Measurements from ENCODE around the gene WNT4. TPM values are rescaled to one million over a fixed set of nuclear protein-coding genes. Genes with fewer than 3 reads are reported as not detected.

Gene WNT4
- total RNA-seq, 4 donors from 2014 or later: 1.3 to 14.0 (median 11.5) TPM; not detected in 1

DNA sequence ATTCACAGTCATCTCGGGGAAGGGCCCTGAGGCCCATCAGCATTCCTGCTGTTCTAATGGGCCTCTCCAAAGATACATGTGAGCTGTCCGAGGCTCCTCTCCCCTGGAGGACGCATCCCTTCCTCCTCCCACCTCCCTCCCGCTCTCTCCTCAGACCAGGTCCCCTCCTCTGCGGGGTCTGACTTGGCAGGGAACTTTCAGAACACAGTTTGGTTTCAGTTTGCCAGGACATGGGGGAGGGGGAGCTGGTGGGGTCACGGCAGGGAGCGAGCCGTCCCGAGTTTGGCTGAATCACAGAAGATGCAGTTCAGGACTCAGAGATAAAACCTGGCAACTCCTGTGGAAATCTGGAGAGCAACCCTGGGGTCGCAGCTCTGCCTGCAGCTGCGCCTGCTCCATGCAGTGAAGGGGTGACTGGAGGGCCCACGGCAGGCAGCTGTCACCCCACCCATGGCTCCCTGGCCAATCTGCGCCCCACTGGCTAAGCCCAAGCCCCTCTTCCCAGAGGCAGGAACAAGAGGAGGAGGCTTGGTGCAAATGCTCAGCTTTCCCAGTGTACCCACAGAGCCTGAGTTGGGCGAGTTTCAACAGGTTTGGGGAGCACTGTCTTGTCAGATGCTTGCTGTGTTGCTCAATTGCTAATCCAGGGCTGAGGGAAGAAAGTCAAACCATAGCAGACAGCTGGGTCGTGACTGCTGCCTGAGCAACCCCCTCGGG, 5.7 kb downstream of the WNT4 start:
- Histone ChIP-seq H3K4me1 (peaks cover 2 to 19% of the 10 kb centered on the region in 2 donors), H3K4me3 (no peak overlapping the region), H3K27me3 (no peaks in the 10 kb centered on the region), H3K27ac (peak overlapping the region; percentile 70 to 73), H3K36me3 (no peaks in the 10 kb centered on the region), H3K9me3 (no peaks in the 10 kb centered on the region)
- TF ChIP-seq POLR2A (IDR thresholded peaks at IDR 0.05): no peak
- TF ChIP-seq, protein P1, sequence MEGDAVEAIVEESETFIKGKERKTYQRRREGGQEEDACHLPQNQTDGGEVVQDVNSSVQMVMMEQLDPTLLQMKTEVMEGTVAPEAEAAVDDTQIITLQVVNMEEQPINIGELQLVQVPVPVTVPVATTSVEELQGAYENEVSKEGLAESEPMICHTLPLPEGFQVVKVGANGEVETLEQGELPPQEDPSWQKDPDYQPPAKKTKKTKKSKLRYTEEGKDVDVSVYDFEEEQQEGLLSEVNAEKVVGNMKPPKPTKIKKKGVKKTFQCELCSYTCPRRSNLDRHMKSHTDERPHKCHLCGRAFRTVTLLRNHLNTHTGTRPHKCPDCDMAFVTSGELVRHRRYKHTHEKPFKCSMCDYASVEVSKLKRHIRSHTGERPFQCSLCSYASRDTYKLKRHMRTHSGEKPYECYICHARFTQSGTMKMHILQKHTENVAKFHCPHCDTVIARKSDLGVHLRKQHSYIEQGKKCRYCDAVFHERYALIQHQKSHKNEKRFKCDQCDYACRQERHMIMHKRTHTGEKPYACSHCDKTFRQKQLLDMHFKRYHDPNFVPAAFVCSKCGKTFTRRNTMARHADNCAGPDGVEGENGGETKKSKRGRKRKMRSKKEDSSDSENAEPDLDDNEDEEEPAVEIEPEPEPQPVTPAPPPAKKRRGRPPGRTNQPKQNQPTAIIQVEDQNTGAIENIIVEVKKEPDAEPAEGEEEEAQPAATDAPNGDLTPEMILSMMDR (IDR thresholded peaks at IDR 0.05): no peak
- intact Hi-C loops (cut with DNase I; ENCODE audit: low total_unique reads): no loop called here
- peak; percentile 78 to 89 for DNase-seq

DNA sequence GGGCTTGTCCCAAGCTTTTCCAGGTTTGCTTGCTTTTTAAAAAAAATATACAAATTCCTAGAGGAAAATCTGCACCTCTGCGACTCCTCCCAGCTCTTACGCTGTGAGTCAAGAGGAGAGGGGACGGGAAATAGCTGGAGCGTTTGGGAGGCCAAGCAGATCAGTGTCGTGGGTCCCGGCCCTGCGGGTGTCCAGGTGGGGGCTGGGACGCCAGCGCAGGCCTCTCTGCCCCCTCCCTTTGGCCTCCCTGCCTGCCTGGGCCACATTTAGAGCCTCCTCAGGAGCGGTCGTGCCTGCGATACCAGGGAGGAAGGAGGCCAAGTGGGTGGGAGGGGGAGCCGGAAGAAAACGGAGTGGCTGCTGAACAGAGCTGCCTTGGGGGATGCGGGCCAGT, 9.0 kb downstream of the WNT4 start:
- intact Hi-C loops (cut with DNase I; ENCODE audit: low total_unique reads): no loop called here
- TF ChIP-seq POLR2A (IDR thresholded peaks at IDR 0.05): no peak
- TF ChIP-seq, protein P1 (IDR thresholded peaks at IDR 0.05): no peak
- no peak for DNase-seq
- Histone ChIP-seq H3K9me3 (no peaks in the 10 kb centered on the region), H3K27me3 (no peaks in the 10 kb centered on the region), H3K36me3 (no peaks in the 10 kb centered on the region), H3K27ac (no peak overlapping the region), H3K4me1 (peaks cover 7 to 19% of the 10 kb centered on the region in 2 donors), H3K4me3 (no peak overlapping the region)

DNA sequence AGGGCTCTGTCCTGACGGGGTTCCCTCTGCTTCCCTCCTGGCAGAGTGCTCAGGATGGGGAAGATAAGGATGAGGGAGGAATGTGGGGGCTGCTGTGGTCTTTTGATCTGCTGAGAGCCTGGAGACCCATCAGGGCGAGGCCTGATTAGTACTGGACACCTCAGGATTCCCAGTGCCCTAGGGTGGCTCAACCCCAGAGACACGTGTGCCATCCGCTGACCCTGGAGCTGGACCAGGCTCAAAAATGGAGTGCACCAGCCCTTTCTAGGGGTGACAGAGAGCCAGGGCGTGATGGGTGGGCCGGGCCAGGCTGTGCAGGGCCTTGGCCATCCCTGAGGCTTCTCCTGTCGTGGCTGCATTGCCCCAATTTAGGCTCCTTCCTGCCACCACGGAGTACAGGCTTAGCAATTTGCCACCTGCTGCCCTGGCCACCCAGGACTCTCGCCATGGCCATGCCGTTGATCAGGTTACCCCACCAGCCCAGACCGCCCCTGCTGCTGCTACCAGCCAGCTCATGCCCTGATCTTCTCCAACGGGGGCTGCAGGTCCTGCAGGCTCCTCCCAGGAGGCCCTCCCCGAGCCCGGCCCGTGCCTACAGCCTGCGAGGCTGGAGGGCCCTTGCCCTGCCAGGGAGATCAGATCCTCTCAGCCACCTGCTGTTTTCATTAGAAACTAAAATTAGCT, 9.5 kb downstream of the WNT4 start:
- no peaks in the 10 kb centered on the region for H3K36me3 ChIP-seq
- no peak for DNase-seq
- intact Hi-C loops (cut with DNase I; ENCODE audit: low total_unique reads): no loop called here
- no peak overlapping the region for H3K4me3 ChIP-seq
- H3K9me3 ChIP-seq: no peaks in the 10 kb centered on the region
- H3K27ac ChIP-seq: no peak overlapping the region
- no peak for TF ChIP-seq POLR2A (IDR thresholded peaks at IDR 0.05)
- TF ChIP-seq, protein P1 (IDR thresholded peaks at IDR 0.05): no peak
- peaks cover 7 to 19% of the 10 kb centered on the region in 2 donors for H3K4me1 ChIP-seq
- H3K27me3 ChIP-seq: no peaks in the 10 kb centered on the region

DNA sequence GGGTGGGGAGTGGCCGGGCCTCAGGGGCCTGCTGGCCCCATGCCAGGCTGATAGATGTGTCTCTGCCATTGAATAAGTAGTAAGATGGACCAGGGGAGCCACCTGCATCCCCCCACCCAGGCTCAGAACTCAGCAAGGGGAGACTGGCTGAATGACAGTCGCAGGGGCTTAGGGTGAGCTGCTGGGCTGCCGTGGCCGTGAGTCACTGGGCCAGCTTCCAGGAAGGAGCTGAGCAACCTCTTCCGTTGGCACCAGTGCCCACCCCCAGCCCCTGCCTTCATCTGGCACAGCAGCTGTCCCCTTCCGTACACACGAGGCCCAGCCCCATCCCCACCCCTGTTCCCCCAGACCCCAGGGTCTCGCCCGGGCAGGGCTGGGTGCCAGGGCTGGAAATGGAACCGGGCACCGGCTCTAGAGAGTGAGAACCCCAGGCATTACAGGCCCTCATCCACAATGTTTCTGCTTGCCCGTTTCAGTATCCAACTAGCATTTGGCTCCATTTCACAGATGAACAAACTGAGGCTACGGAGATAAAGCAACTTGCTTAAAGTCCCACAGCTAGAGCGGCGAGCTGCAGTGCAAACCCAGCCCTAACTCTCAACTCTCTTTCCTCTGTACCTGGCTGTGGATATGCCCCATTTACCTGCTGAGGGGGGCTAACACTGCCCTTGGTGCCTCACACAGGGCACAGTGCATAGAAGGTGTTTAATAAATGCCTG, 10.2 kb downstream of the WNT4 start:
- TF ChIP-seq, protein P1 (IDR thresholded peaks at IDR 0.05): no peak
- Histone ChIP-seq H3K4me1 (peaks cover 7 to 19% of the 10 kb centered on the region in 2 donors), H3K36me3 (no peaks in the 10 kb centered on the region), H3K27me3 (no peaks in the 10 kb centered on the region), H3K27ac (no peak overlapping the region), H3K9me3 (no peaks in the 10 kb centered on the region), H3K4me3 (no peak overlapping the region)
- peak; percentile 52 to 58 for DNase-seq
- intact Hi-C loops (cut with DNase I; ENCODE audit: low total_unique reads): no loop called here

Measured in uterus (tissue), 4 donors.